Measurements from ENCODE around the gene ARHGAP1. TPM values are rescaled to one million over a fixed set of nuclear protein-coding genes. Genes with fewer than 3 reads are reported as not detected.

Gene ARHGAP1
- total and polyA plus RNA-seq, 2 donors (not counting 3 experiments of a cell fraction or from before 2014, with no cell fraction given), result 30.9 to 58.2 TPM

- H3K27me3 ChIP-seq (ENCODE audit: control insufficient read depth in 2 of 2, insufficient read depth in 2 of 2, low read length in 2 of 2), result no peaks in the 10 kb centered on the region
- intact Hi-C loops (cut with micrococcal nuclease) (no loop called here), dilution Hi-C loops (cut with MboI; ENCODE audit: extremely low pct_ligation_motif_present, low sequenced_read_pairs) (no loop called here)
- ChIA-PET POLR2A (no interaction called here), CTCF (no interaction called here)
- no peak overlapping the region for H3K9ac ChIP-seq (replicated peaks; ENCODE audit: extremely low read depth, insufficient read depth, low read length)
- H3K4me1 ChIP-seq (ENCODE audit: control insufficient read depth, extremely low read depth, insufficient read depth, low read length), result no peaks in the 10 kb centered on the region
- H3K4me2 ChIP-seq (ENCODE audit: insufficient read depth, low read length), result no peak overlapping the region
- H3K27ac ChIP-seq (ENCODE audit: insufficient read depth, low read depth, low read length), result no peak overlapping the region
- FAIRE-seq (no peak), DNase-seq (ENCODE audit: low read depth, low spot score) (no peak)
- H2AFZ ChIP-seq (ENCODE audit: low read depth, low read length), result no peak overlapping the region
- H3K36me3 ChIP-seq (ENCODE audit: control insufficient read depth in 2 of 2, extremely low read depth in 1 of 2, insufficient read depth in 2 of 2, low read length in 2 of 2), result peaks cover 0 to 30% of the 10 kb centered on the region in 2 experiments
- no peaks in the 10 kb centered on the region for H3K9me1 ChIP-seq (replicated peaks; ENCODE audit: control insufficient read depth, extremely low read depth, insufficient read depth, low read length)
- no peaks in the 10 kb centered on the region for H3K79me2 ChIP-seq (ENCODE audit: control insufficient read depth, insufficient read depth, low read length)
- no peaks in the 10 kb centered on the region for H4K20me1 ChIP-seq (replicated peaks; ENCODE audit: control insufficient read depth, extremely low read depth, insufficient read depth, low read length)
- H3K4me3 ChIP-seq (replicated peaks in 1 of 3; ENCODE audit: insufficient read depth in 1 of 3, low read depth in 1 of 3, low read length in 3 of 3), result no peak overlapping the region
- no peaks in the 10 kb centered on the region for H3K9me3 ChIP-seq (replicated peaks; ENCODE audit: control insufficient read depth, insufficient read depth, low read length)
- TF ChIP-seq FOS (IDR thresholded peaks at IDR 0.05; ENCODE audit: borderline replicate concordance, insufficient read depth, low read length) (no peak), POLR2A (IDR thresholded peaks at IDR 0.05; ENCODE audit: low read depth, low read length) (no peak), POLR2AphosphoS5 (IDR thresholded peaks at IDR 0.05; ENCODE audit: insufficient read depth, low read depth, low read length) (no peak), GATA2 (IDR thresholded peaks at IDR 0.05; ENCODE audit: insufficient read depth, insufficient read length, low read depth, low read length) (no peak), MYC (IDR thresholded peaks at IDR 0.05; ENCODE audit: low read depth, low read length) (no peak), EZH2 (IDR thresholded peaks at IDR 0.05; ENCODE audit: borderline replicate concordance, low read depth, low read length, severe bottlenecking) (no peak), JUN (IDR thresholded peaks at IDR 0.05; ENCODE audit: borderline replicate concordance, insufficient read depth, insufficient read length, low read depth) (no peak)
- TF ChIP-seq, protein P1, sequence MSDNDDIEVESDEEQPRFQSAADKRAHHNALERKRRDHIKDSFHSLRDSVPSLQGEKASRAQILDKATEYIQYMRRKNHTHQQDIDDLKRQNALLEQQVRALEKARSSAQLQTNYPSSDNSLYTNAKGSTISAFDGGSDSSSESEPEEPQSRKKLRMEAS (IDR thresholded peaks at IDR 0.05; ENCODE audit: insufficient read depth, insufficient read length), result no peak
- TF ChIP-seq, protein P2, sequence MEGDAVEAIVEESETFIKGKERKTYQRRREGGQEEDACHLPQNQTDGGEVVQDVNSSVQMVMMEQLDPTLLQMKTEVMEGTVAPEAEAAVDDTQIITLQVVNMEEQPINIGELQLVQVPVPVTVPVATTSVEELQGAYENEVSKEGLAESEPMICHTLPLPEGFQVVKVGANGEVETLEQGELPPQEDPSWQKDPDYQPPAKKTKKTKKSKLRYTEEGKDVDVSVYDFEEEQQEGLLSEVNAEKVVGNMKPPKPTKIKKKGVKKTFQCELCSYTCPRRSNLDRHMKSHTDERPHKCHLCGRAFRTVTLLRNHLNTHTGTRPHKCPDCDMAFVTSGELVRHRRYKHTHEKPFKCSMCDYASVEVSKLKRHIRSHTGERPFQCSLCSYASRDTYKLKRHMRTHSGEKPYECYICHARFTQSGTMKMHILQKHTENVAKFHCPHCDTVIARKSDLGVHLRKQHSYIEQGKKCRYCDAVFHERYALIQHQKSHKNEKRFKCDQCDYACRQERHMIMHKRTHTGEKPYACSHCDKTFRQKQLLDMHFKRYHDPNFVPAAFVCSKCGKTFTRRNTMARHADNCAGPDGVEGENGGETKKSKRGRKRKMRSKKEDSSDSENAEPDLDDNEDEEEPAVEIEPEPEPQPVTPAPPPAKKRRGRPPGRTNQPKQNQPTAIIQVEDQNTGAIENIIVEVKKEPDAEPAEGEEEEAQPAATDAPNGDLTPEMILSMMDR (IDR thresholded peaks at IDR 0.05; ENCODE audit: extremely low read depth in 1 of 2, insufficient read depth in 1 of 2, low read depth in 1 of 2, low read length in 2 of 2), result no peak
- BruUV-seq (replicated peaks), result no TSS peak
These were observed 18.6 kb downstream of the ARHGAP1 start for GRCh38 chr11:46681814-46682213.
